ENCODE results near the gene GNAO1. TPM values are rescaled to one million over a fixed set of nuclear protein-coding genes. Genes with fewer than 3 reads are reported as not detected.

GNAO1 gene
- total RNA-seq, 1 donor from 2014 or later, result 14.6 TPM

GRCh38 chr16:56331915-56332314, 140.6 kb downstream of the GNAO1 start:
- TF ChIP-seq, protein P1, sequence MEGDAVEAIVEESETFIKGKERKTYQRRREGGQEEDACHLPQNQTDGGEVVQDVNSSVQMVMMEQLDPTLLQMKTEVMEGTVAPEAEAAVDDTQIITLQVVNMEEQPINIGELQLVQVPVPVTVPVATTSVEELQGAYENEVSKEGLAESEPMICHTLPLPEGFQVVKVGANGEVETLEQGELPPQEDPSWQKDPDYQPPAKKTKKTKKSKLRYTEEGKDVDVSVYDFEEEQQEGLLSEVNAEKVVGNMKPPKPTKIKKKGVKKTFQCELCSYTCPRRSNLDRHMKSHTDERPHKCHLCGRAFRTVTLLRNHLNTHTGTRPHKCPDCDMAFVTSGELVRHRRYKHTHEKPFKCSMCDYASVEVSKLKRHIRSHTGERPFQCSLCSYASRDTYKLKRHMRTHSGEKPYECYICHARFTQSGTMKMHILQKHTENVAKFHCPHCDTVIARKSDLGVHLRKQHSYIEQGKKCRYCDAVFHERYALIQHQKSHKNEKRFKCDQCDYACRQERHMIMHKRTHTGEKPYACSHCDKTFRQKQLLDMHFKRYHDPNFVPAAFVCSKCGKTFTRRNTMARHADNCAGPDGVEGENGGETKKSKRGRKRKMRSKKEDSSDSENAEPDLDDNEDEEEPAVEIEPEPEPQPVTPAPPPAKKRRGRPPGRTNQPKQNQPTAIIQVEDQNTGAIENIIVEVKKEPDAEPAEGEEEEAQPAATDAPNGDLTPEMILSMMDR (IDR thresholded peaks at IDR 0.05; ENCODE audit: unreplicated experiment), result no peak
- no peaks in the 10 kb centered on the region for H3K4me1 Mint-ChIP-seq (ENCODE audit: low read depth)
- no peak for DNase-seq (ENCODE audit: low spot score, unreplicated experiment)
- H3K4me3 Mint-ChIP-seq (ENCODE audit: low read depth), result no peak overlapping the region
- no peaks in the 10 kb centered on the region for H3K9me3 Mint-ChIP-seq (ENCODE audit: low read depth)
- H3K27me3 Mint-ChIP-seq, result no peaks in the 10 kb centered on the region
- no peaks in the 10 kb centered on the region for H3K36me3 Mint-ChIP-seq (ENCODE audit: insufficient read depth)
- H3K27ac Mint-ChIP-seq, result no peak overlapping the region

- peak; percentile 43 for DNase-seq (ENCODE audit: low spot score, unreplicated experiment)
- no peak overlapping the region for H3K4me3 Mint-ChIP-seq (ENCODE audit: low read depth)
- no peaks in the 10 kb centered on the region for H3K36me3 Mint-ChIP-seq (ENCODE audit: insufficient read depth)
- TF ChIP-seq, protein P1 (IDR thresholded peaks at IDR 0.05; ENCODE audit: unreplicated experiment), result peak; percentile 50
- no peaks in the 10 kb centered on the region for H3K9me3 Mint-ChIP-seq (ENCODE audit: low read depth)
- H3K27ac Mint-ChIP-seq, result no peak overlapping the region
- no peaks in the 10 kb centered on the region for H3K4me1 Mint-ChIP-seq (ENCODE audit: low read depth)
- H3K27me3 Mint-ChIP-seq, result no peaks in the 10 kb centered on the region
Observed at GRCh38 chr16:56332464-56333079, 141.3 kb downstream of the GNAO1 start.

DNA sequence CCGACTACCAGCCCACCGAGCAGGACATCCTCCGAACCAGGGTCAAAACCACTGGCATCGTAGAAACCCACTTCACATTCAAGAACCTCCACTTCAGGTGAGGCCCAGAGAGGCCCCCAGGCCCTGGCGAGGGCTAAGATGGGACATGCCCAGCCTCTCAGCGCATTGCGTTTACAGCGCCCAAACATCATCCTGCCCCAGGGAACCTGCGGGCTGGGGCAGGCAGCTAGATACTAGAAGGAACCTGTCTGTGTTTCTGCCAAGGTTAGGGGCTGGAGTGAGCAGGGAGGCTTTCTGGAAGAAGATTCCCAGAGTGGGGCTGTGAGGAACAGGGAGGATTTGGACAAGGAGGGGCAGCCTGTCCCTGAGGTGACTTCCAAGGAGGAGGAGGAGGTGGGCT, 143.5 kb downstream of the GNAO1 start:
- DNase-seq (ENCODE audit: low spot score, unreplicated experiment), result no peak
- no peaks in the 10 kb centered on the region for H3K9me3 Mint-ChIP-seq (ENCODE audit: low read depth)
- no peaks in the 10 kb centered on the region for H3K4me1 Mint-ChIP-seq (ENCODE audit: low read depth)
- H3K4me3 Mint-ChIP-seq (ENCODE audit: low read depth), result no peak overlapping the region
- TF ChIP-seq, protein P1 (IDR thresholded peaks at IDR 0.05; ENCODE audit: unreplicated experiment), result no peak
- H3K27me3 Mint-ChIP-seq, result no peaks in the 10 kb centered on the region
- H3K27ac Mint-ChIP-seq, result no peak overlapping the region
- no peaks in the 10 kb centered on the region for H3K36me3 Mint-ChIP-seq (ENCODE audit: insufficient read depth)

DNA sequence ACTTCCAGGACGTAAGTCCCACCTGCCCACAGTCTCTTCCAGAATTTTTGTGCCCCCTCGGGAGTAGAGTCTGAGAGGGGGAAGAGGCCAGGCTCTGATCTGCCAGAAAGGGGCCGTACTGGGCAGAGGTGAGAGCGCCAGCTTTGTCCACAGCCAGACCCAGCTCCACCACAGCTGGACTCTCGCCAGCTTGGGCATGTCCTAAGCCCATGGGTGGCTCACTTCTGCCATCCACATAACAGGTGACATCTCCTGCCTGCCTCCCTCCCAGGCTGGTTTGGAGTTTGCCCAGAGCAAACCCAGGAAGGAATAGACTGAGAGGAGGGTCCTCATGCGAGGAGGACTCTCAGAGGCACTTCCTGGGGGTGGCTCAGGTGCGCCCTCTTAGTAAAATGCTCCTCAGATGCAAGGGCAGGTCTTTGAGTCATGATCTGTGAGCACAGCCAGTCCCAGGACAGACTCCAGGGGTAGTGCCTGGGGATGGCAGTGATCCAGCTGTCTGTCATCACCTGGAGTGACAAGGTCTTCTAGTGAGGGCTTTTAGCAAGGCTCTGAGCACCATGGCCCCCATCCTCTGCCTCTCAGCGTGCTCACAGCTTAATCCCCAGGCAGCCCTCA, 144.9 kb downstream of the GNAO1 start:
- Mint-ChIP-seq H3K4me3 (ENCODE audit: low read depth) (no peak overlapping the region), H3K27ac (no peak overlapping the region), H3K9me3 (ENCODE audit: low read depth) (no peaks in the 10 kb centered on the region), H3K4me1 (ENCODE audit: low read depth) (no peaks in the 10 kb centered on the region), H3K27me3 (no peaks in the 10 kb centered on the region), H3K36me3 (ENCODE audit: insufficient read depth) (no peaks in the 10 kb centered on the region)
- DNase-seq (ENCODE audit: low spot score, unreplicated experiment), result no peak
- TF ChIP-seq, protein P1 (IDR thresholded peaks at IDR 0.05; ENCODE audit: unreplicated experiment), result no peak

DNA sequence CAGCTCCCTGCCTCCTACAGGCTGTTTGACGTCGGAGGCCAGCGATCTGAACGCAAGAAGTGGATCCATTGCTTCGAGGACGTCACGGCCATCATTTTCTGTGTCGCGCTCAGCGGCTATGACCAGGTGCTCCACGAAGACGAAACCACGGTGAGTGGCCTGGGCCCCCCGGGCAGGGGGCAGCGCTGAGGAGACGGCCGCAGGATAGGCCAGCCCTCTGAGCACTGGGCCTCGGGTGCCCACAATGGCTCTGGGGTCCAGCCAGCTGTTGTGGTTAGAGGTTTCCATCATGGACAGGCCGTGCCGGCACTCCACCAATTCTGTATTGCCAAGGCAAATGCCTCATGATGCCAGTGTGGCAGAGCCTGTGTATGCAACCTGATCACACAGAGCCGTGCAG, 145.4 kb downstream of the GNAO1 start:
- H3K9me3 Mint-ChIP-seq (ENCODE audit: low read depth), result no peaks in the 10 kb centered on the region
- no peaks in the 10 kb centered on the region for H3K4me1 Mint-ChIP-seq (ENCODE audit: low read depth)
- TF ChIP-seq, protein P1 (IDR thresholded peaks at IDR 0.05; ENCODE audit: unreplicated experiment), result no peak
- H3K4me3 Mint-ChIP-seq (ENCODE audit: low read depth), result no peak overlapping the region
- no peak overlapping the region for H3K27ac Mint-ChIP-seq
- no peaks in the 10 kb centered on the region for H3K27me3 Mint-ChIP-seq
- DNase-seq (ENCODE audit: low spot score, unreplicated experiment), result no peak
- no peaks in the 10 kb centered on the region for H3K36me3 Mint-ChIP-seq (ENCODE audit: insufficient read depth)

Measured in progenitor cell of endocrine pancreas (in vitro differentiated cells).